ENCODE measurements around the gene MYOZ1.

The MYOZ1 gene

GRCh38 chr10:73593110-73593509 is 48.2 kb downstream of the MYOZ1 start:
- DNase-seq (ENCODE audit: low spot score) = no peak

- peak; percentile 90 for DNase-seq (ENCODE audit: low spot score)
These were observed 49.2 kb downstream of the MYOZ1 start for GRCh38 chr10:73591935-73592699.

- DNase-seq (ENCODE audit: low spot score) = peak; percentile 90
These were observed 50.1 kb downstream of the MYOZ1 start, which contains the start of gene USP54 for GRCh38 chr10:73590881-73591799. USP54 (minus strand) TSS chr10:73591342; CDS start chr10:73575658, 15,684 bp downstream.

- peak; percentile 90 for DNase-seq (ENCODE audit: low spot score)
These were observed 51.6 kb downstream of the MYOZ1 start for GRCh38 chr10:73589563-73590126.

- DNase-seq (ENCODE audit: low spot score) = no peak
These were observed 52.6 kb downstream of the MYOZ1 start for GRCh38 chr10:73588656-73589055.

GRCh38 chr10:73586583-73586984 is 54.7 kb downstream of the MYOZ1 start:
- no peak for DNase-seq (ENCODE audit: low spot score)

GRCh38 chr10:73585327-73585726 is 55.9 kb downstream of the MYOZ1 start:
- no peak for DNase-seq (ENCODE audit: low spot score)

GRCh38 chr10:73584737-73585136 is 56.5 kb downstream of the MYOZ1 start:
- DNase-seq (ENCODE audit: low spot score) = no peak

GRCh38 chr10:73581918-73582317 is 59.4 kb downstream of the MYOZ1 start:
- peak; percentile 61 for DNase-seq (ENCODE audit: low spot score)
